Epidermal melanocyte (primary cell): ENCODE results near the gene FXYD1.

Experiments
- DNase-seq: peaks from one replicate; pipeline ENCODE4 v3.0.0; 2011; ENCODE audit warnings: low spot score; ENCODE audit not compliant: insufficient read length

FXYD1 gene

GRCh38 chr19:35184884-35185283 is 46.3 kb downstream of the FXYD1 start:
- no peak for DNase-seq
